Measurements from ENCODE around the gene SLC26A2.

- TF ChIP-seq CTCF (IDR thresholded peaks at IDR 0.05): no peak
- no peak for TF ChIP-seq POLR2AphosphoS5 (IDR thresholded peaks at IDR 0.05)
- no peak for TF ChIP-seq POLR2A (IDR thresholded peaks at IDR 0.05)
- TF ChIP-seq EP300 (IDR thresholded peaks at IDR 0.05; ENCODE audit: low read depth): no peak
Measured at GRCh38 chr5:149931992-149932436, 28.5 kb upstream of the SLC26A2 start.

All from transverse colon (tissue), 4 donors.